Adipocyte (in vitro differentiated cells): ENCODE results near the gene CDK16.

Source experiments
- DNase-seq: peaks from one replicate; pipeline ENCODE4 v3.0.0-alpha.2; 2015; ENCODE audit warnings: low read depth
- H3K27me3 ChIP-seq: replicated peaks from 2 replicates; pipeline ENCODE4 v1.7.0; 2013; ENCODE audit warnings: mild to moderate bottlenecking, low read length, moderate library complexity; ENCODE audit not compliant: control insufficient read depth, insufficient read depth
- H3K36me3 ChIP-seq: 2 replicates; pipeline ENCODE4 v1.7.0; 2013; ENCODE audit warnings: low read length, mild to moderate bottlenecking, moderate library complexity; ENCODE audit not compliant: control insufficient read depth, insufficient read depth, severe bottlenecking
- H3K4me1 ChIP-seq: 2 replicates; pipeline ENCODE4 v1.7.0; 2013; ENCODE audit warnings: mild to moderate bottlenecking, low read length, moderate library complexity; ENCODE audit not compliant: control insufficient read depth, insufficient read depth
- H3K4me3 ChIP-seq: 2 replicates; pipeline ENCODE4 v1.7.0; 2013; ENCODE audit warnings: mild to moderate bottlenecking, low read length, moderate library complexity
- H3K9ac ChIP-seq: 2 replicates; pipeline ENCODE4 v1.7.0; 2013; ENCODE audit warnings: mild to moderate bottlenecking, low read length, moderate library complexity
- H3K9me3 ChIP-seq: 2 replicates; pipeline ENCODE4 v1.7.0; 2013; ENCODE audit warnings: mild to moderate bottlenecking, low read length, moderate library complexity; ENCODE audit not compliant: control insufficient read depth

CDK16 gene

DNA sequence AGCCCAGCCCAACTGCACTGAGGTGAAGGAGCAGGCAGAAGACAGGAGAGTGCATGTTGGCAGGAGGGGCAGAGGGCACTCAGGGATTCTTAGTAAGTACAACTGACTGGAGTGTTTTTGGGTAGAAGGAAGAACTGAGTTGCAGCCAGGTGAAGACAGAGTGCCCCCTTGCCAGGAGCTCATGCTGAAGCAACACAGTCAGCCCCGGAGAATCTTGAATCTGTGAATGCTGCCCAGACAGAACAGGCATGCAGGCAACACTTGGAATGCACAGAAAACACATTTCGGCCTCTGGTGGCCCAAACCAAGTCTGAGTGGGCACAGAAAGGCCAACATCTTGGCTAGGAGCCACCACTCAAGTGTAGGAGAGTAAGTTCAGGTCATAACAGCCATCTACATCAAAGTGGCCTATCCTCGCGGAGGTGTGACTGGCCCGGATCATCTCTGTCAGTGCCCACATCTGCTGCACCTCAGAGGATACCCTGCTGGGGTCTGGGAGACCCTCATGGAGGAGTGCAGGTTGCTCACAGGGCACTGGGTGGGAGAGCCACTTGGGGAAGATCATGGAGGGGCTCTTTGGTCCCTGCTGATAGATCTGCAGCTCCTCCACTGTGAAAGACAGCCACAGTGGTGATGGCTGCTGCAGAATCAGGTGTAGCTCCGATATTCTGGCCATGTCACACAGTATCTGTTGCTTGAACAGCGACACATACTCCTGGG lies 54.7 kb downstream of the CDK16 start:
- Histone ChIP-seq H3K36me3 (no peaks in the 10 kb centered on the region), H3K27me3 (peaks cover 17% of the 10 kb centered on the region), H3K9me3 (no peaks in the 10 kb centered on the region), H3K9ac (no peak overlapping the region), H3K4me1 (no peaks in the 10 kb centered on the region), H3K4me3 (no peak overlapping the region)
- DNase-seq: no peak

DNA sequence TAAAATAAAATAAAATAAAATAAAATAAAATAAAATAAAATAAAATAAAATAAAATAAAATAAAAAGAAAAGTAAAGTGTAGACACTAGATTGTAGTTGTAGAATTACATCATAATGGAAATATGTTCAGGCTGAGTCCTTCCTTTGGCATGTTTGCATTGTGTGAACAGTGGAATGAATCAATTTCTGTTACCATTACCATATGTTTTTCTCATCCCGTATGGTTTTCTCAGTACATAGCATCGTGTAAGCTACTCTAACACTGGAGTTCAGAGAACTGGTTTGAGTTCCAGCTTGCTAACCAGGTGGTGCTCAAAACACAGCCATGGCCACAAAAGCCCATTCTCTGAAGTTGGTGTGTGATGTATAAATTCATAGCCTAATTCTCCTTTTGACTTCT lies 60.2 kb downstream of the CDK16 start:
- Histone ChIP-seq H3K36me3 (no peaks in the 10 kb centered on the region), H3K4me1 (no peaks in the 10 kb centered on the region), H3K9me3 (no peaks in the 10 kb centered on the region), H3K27me3 (peaks cover 3% of the 10 kb centered on the region), H3K4me3 (no peak overlapping the region), H3K9ac (no peak overlapping the region)
- peak; percentile 65 for DNase-seq
